Suprapubic skin (tissue), 4 donors: ENCODE data around the gene CPB2.

Source experiments
- EP300 ChIP-seq: sonication (generic); formaldehyde crosslinking; IDR thresholded peaks from one replicate; pipeline ENCODE4 v1.6.1; 2017; ENCODE audit warnings: antibody characterized with exemption
- POLR2AphosphoS5 ChIP-seq, 3 donors: sonication (generic); formaldehyde crosslinking; IDR thresholded peaks; one replicate each; pipeline ENCODE4 v1.6.1; 2017; ENCODE audit warnings: antibody characterized with exemption in 3 of 3
- TF ChIP-seq, protein P1 (sequence below), 2 donors: fragments of 200-600 bp in 1 of 2; fragments of 450-650 bp in 1 of 2; sonication (generic) in 1 of 2; IDR thresholded peaks; one replicate each; pipeline ENCODE4 v1.5.1; 2016 to 2019; ENCODE audit warnings: antibody characterized with exemption in 2 of 2, mild to moderate bottlenecking in 1 of 2, moderate library complexity in 1 of 2

DNA sequence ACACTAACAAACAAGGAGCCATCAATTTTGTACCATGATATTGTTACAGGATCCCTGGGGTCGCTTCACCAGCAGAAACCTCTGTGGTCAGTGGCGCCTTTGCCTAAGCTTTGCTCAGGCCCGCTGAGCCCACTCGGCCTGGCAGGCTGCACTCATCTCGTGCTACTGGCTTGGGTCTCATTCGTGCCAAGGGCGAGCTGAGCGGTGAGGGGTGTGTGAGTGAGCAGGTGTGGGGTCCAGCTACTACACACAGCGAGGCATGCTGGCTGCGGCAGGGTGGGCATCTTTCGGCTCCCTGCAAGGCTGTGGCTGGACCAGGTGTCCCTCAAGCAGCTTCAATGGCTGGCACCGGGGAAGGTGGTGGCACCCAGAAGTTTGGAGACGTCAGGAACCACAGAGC, 19.1 kb downstream of the CPB2 start:
- TF ChIP-seq, protein P1, sequence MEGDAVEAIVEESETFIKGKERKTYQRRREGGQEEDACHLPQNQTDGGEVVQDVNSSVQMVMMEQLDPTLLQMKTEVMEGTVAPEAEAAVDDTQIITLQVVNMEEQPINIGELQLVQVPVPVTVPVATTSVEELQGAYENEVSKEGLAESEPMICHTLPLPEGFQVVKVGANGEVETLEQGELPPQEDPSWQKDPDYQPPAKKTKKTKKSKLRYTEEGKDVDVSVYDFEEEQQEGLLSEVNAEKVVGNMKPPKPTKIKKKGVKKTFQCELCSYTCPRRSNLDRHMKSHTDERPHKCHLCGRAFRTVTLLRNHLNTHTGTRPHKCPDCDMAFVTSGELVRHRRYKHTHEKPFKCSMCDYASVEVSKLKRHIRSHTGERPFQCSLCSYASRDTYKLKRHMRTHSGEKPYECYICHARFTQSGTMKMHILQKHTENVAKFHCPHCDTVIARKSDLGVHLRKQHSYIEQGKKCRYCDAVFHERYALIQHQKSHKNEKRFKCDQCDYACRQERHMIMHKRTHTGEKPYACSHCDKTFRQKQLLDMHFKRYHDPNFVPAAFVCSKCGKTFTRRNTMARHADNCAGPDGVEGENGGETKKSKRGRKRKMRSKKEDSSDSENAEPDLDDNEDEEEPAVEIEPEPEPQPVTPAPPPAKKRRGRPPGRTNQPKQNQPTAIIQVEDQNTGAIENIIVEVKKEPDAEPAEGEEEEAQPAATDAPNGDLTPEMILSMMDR (IDR thresholded peaks at IDR 0.05): no peak
- TF ChIP-seq POLR2AphosphoS5 (IDR thresholded peaks at IDR 0.05) (no peak), EP300 (no peak)
